Femur (tissue), 1 donor: ENCODE results near the gene SMARCA2.
"Not testable (repeated sequence)": the region's sequence is repeated elsewhere in the genome, so short reads cannot be mapped to it uniquely, and the experiment has no call there.

Experiments used
- DNase-seq: peaks from one replicate; pipeline ENCODE4 v3.0.0-alpha.2; 2017

SMARCA2 gene

DNA sequence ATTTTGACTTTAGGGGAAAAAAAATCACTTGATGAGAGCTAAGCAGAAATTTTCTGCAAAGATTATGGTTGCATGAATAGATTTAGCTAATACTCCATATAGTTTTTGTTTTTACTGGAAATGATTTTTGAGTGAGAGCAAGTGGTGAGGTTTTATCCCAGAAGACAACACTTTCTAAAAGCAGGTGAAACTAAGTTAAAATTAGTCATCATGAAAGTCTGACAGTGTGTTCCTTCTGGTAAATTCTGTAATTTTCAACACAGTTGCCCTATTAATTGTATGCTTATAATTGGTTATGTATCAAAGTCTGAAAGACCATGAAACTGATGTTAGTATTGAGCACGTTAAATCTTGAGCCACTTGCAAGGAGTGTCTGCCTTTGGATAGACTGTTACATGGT lies 91.5 kb downstream of the SMARCA2 start:
- no peak for DNase-seq

DNA sequence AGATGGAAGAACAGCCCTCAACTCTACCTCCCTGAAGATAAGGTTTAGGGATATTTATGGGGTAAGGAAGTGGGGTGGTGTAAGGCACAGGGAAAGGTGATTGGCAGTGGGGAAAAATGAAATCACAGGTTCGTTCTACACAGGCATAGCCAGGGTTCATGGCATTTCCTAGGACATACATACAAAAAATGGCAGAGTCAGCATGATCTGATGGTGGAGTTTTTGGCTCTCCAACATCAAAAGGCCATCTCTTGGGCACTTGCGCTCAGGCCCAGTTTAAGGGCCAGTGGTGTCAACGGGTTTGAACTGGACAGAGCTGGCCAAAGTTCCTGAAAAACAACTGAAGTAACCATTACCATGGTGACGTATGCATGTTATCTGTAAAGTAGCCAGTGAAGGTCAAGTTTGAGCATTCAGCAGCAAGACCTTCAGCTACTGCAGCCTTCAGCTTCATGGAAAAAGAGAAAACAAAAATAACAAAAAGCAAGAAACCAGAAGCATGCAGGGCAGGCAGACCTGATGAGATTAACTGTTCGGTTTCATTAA lies 92.8 kb downstream of the SMARCA2 start:
- DNase-seq = no peak

GRCh38 chr9:2109069-2109650 lies 94.0 kb downstream of the SMARCA2 start:
- DNase-seq = no peak

DNA sequence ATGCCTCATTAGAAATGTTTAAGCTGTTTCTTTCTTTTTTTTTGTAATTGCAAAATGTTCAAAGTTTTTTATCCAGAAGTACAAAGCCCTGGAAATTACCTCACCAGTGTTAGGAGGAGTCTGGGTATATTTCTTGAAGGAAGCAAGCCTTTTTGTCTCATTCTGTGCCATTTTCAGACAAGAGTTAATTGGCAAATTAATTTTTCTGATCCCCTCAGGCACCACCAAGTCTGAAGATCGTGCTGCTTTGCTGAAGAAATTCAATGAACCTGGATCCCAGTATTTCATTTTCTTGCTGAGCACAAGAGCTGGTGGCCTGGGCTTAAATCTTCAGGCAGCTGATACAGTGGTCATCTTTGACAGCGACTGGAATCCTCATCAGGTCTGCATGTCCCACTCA lies 94.9 kb downstream of the SMARCA2 start:
- no peak for DNase-seq

- DNase-seq = no peak
Measured at GRCh38 chr9:2116073-2116472, 100.9 kb downstream of the SMARCA2 start.

GRCh38 chr9:2117527-2117926 lies 102.4 kb downstream of the SMARCA2 start:
- DNase-seq = no peak

GRCh38 chr9:2119566-2119965 lies 104.4 kb downstream of the SMARCA2 start:
- peak; percentile 67 for DNase-seq

DNA sequence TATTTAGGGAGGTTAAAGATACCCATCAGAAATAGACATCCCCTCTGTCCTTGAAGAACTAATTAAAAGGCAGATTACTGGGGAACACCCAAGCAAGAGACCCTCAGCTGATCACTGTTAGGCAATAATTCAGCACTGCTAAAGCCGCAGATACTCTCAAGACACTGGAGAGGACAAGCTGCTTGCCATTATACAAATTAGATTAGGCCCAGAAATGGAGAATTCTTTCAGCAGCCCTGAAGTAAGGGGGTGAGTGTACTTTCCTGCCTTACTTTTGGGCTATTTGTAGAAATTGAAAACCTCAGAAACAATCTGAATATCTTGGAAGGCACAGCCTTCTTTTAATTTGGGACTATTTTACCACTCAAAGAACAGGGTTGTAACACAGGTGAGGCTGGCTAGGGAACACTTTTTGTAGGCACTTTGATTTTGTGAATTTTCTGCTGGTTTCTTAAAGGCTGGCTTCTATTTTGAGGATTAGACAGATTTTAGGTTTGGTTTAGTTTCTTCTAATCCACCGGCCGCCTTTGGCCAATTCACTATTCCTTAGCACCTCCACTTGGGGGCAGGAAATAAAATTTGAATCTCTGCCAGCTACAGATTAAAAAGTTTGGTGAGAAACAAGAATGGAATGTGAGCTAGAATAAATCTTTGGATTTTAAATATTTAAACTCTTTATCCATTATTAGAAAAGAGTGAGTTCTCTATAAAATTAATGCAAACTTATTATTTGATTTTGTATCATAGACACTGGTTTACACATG lies 106.0 kb downstream of the SMARCA2 start:
- DNase-seq = no peak

- DNase-seq = no peak
Measured at GRCh38 chr9:2122299-2122698, 107.2 kb downstream of the SMARCA2 start.

DNA sequence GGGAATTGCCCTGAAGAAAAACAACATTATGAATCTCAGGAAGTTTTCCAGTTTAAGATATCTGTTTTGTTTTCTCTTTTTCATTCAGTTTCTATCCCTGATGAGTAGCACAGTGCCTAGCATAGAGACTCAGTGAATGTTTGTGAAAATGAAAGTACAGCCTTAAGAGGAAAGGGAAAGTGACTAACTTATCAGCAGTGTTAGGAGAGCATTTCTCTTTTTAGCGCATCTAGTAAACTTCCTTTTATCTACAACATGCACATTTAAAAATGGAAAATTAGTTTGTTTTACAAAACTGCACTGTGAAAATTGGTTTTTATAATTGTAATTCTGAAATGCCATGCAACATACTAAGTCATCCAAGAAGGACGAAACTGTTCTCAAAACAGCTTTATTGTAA lies 110.8 kb downstream of the SMARCA2 start:
- DNase-seq = no peak

DNA sequence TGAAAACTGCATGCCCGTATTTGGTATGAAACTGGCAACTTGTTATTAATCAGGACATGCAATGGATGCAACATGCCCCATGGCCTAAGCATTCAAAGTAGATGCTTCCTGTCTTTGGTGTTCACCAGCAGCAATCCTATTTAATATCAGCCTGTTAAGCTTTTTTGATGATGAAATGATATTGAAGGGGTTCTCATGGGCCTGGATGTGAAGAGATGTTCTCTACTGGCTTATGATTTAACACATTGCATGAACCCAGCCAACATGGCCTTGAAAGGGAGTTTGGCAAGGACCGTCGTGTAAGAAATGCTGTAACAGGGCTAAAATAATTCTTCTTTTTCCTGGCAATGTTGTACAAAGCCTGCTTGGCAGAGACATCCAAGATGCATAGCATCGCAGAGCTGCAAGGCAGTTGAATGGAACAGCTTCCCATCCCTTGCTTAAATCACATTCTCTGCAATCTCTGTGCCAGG lies 111.2 kb downstream of the SMARCA2 start:
- peak; percentile 78 for DNase-seq

DNA sequence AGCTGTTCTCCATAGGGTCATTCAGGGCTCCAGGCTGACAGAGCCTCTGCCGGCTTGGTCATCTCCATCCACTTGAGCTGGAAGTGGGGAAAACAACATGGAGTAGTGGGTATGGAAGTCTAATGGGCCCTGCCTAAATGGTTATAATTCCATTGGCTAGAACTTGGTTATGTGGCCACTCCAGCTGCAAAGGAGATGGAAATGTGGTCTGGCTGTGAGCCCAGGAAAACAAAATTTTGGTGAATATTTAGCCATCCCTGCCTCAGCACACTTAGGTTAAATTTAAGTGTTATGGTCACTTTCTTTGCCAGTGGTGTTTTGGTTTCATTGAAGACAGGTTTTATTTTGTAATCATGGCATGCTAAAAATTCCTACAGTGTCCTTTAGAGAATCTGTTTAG lies 112.3 kb downstream of the SMARCA2 start:
- DNase-seq = peak; percentile 34

GRCh38 chr9:2128141-2128540 lies 113.0 kb downstream of the SMARCA2 start:
- no peak for DNase-seq

DNA sequence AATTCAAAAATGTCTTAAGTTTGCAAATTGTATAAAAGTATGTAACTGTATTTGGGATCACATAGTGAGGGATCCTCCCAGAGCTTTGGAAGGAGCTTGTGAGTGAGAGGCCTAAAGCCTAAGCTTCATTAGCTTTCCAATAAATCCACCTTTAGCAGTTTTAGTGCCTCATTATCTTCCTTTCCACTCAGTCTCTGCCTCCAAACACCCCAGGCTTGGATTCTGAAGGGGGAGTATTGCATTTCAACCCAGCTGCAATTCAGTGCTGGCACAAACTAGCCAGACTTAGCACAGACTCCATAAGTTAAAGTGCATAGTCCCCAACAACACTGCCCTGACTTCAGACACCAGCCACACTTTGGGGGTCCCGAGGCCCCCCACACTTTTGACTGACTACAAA lies 113.5 kb downstream of the SMARCA2 start:
- peak; percentile 34 for DNase-seq

- no peak for DNase-seq
Measured at GRCh38 chr9:2130941-2131340, 115.8 kb downstream of the SMARCA2 start.

DNA sequence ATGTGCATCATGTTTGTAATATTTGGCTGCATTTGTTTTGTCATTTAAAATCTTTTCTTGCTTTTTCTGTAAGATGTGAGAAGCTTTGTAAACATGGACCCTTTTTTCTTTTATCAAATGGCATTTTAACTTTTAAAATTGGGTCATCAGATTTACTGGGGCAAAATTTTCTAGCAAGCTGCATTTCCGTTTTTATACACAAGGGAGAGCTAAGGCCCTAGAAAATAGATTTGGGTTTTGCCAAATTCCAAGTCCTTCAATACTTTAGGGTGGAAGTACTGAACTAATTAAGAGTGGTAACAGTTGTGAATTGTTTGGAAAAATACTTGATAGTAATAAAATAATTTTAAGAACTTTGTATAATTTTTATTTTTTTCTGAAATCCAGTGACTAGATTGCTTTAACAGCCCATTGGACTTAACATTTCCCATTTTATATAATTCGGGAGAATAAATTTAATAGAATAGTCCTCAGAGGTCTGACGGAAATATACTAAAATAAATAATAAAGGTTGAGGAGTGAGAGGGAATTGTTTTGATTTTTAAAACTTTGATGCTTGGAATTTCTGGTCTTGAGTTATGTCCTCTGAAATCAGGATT lies 117.4 kb downstream of the SMARCA2 start:
- no peak for DNase-seq

GRCh38 chr9:2134391-2134790 lies 119.2 kb downstream of the SMARCA2 start:
- no peak for DNase-seq

DNA sequence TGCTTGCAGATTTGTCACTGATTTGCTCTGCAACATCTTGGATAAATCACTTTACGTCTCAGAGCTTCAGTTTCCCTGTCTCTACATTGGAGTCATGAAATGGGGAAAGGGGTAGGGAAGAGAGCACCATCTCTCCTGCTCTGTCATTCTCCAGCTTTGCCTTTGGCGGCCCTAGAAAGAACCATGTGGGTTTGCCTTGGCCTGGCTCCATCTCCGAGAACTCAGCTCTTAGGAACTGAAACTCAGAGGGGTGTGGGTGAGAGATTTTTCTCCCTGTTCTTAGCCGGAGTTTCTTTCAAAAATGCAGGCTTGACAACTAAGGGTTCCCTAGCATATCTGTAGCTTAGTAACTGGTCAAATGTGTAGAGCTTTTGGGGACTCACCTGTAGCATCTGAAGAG lies 123.5 kb downstream of the SMARCA2 start:
- no peak for DNase-seq

DNA sequence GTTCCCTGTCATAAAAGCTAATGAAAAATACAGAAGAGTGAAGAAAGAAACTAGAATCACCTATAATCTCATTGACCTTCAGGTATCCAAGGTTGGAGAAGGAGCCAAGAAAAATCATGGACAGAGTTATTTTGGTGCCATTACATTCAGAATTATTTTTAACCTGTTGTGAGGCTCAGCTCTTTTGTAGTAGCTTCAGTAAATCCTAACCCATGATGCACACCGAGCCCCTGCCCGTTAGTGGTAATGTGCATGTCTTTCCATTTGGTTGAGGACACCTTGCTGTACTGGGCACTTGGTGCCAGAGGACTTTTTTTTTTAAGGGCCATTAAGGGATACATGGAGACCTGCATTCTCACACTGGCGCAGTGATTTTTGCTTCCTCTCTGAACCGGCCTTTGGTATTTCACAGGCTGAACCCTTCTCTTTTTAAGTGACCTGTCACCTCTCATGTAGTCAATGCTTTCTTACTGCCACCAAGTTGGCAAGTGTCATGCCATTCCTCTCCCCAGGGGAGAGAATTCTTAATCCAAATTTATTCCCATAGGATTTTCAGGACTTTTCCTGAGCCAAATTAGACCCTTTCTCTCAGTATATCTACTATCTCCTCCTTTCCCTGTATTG lies 125.6 kb downstream of the SMARCA2 start:
- no peak for DNase-seq

DNA sequence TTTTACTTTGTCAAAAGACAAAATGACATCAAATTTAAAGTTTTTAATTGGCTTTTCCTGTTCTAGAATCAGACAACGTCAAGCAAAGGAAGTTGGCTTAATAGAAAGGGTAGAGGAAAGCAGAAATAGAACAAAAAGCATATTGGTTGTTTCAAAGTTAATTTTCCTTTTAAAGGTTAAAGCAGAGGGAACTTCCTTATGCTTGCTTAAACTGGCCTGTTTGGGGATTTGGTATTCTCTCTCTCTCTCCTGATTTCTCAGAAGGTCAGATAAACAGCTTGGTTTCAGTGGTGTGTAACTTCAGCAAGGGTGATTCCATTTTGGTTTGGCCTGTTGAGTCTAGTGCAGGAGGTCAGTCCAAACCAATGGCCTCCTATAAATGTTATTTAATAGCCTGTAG lies 127.1 kb downstream of the SMARCA2 start:
- no peak for DNase-seq

DNA sequence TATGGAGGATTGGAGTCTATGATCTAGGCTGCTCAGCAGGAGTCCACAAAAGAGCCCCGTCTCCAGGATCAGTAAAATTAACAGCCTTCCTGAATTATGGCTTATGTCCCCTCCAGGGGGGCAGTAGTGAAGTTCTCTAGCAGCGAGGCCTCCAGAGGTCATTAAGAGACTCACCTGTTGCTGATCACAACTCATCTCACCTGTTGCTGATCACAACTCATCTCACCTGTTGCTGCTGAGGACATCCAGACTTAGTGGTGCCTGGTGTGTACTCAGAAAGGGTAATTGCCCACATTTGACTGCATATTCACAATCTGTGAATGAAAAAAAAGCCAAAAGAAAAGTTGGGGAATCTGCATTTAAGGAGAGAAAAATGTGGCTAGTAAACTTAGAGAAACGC lies 129.5 kb downstream of the SMARCA2 start:
- DNase-seq = no peak

- no peak for DNase-seq
Measured at GRCh38 chr9:2145746-2146145, 130.6 kb downstream of the SMARCA2 start.

DNA sequence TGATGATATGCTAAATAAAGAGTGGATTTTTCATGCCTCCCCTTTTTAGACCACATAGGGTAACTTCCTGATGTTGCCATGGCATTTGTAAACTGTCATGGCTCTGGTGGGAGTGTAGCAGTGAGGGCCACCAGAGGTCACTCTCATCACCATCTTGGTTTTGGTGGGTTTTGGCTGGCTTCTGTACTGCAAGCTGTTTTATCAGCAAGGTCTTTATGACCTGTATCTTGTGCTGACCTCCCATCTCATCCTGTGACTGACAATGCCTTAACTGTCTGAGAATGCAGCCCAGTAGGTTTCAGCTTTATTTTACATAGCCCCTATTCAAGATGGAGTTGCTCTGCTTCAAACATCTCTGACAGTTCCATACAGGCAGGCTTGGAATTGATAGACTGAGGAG lies 131.6 kb downstream of the SMARCA2 start:
- DNase-seq = not testable (repeated sequence)

GRCh38 chr9:2150338-2150737 lies 135.2 kb downstream of the SMARCA2 start:
- no peak for DNase-seq
